Measurements from ENCODE around the gene RASA3. TPM values are rescaled to one million over a fixed set of nuclear protein-coding genes. Genes with fewer than 3 reads are reported as not detected.
"Not testable (repeated sequence)": the region's sequence is repeated elsewhere in the genome, so short reads cannot be mapped to it uniquely, and the experiment has no call there.

RASA3 gene
- total RNA-seq, 1 donor from 2014 or later, result 84.2 TPM

DNA sequence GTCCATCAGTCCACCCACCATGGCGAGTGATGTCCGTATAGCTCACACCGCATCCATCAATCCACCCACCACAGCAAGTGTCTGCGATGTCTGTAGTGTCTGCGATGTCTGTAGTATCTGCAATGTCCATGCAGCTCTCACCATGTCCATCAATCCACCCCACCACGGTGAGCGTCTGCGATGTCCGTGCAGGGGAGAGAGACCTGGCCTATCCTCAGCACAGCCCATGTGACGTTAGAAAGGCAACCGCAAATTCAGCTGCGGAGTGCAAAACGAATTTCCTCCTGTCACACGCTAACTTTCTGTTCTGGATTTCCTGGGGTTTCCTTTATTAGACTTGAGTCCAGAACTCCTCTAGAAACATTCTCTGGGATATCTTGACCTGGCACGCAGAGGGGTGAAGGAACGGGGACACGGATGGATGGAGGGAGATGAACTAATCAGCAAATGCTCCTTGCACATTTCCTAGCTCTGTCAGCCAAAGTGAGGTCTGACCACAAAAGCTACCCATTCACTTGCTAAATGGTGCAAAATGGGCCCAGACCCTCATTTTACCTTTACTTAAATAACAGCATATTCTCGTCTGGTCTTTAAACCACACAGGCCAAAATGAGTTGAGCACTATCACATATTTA, 18.3 kb downstream of the RASA3 start:
- intact Hi-C loops (cut with micrococcal nuclease), result no loop called here

DNA sequence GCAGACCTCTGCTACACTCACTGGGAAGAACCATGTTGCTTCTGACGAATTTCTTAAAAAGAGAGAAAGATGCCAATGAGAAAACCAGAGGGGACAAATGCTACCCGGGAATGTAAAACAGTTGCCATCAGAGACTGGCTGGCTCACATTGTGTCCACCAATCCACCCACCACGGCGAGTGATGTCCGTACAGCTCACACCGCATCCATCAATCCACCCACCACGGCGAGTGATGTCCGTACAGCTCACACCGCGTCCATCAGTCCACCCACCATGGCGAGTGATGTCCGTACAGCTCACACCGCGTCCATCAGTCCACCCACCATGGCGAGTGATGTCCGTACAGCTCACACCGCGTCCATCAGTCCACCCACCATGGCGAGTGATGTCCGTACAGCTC, 19.0 kb downstream of the RASA3 start:
- intact Hi-C loops (cut with micrococcal nuclease), result not testable (repeated sequence)

DNA sequence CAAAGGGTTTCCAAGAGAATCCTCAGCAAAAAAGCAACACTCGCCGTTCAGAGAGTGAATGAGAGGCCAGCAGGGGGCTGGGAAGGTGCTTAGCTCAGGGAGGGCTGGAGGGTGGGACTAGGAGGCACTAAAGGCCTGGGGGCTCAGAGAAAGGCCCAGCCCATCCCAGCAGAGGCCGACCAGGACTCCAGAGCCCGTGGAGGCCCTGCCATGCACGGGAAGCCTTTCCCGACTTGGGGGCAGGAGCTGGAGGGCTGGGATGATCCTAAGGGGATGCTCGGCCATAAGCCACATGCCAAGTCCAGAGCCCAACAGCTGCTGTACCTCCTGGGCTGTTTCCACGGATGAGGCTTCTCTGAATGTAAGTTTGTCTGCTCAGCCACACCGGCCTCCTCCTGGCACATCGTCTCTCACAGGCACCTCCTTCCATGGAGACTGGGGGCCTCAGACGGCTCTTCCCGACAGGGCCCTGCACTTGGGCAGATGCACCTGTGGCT, 19.5 kb downstream of the RASA3 start:
- intact Hi-C loops (cut with micrococcal nuclease), result no loop called here

DNA sequence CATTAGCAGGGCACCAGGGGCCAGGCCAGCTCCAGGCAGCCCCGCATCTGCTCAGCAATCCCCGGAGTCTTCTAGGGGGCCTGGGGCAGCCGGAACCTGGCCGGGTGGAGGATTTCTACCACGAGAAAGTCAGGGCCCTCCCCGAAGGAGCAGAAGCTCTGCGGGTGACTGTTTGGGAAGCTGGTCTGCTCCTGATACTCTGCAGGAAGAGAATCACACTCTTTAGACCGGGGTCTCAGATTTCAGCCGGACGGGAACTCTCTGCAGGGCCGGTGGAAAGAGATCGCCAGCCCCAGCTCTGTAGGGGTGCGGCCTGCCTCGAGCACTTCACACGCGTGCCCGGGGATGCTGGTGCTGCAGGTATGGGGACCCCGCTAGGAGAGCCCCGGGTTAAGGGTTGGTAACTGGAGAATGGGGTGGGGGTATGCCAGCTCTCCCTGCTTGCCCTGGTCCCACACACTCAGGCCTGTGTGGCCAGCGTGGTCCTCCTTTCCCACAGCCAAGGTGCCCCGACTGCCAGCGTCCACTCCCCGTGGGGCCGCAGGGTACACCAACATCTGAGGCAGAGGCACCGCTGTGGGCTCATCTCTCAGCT, 20.1 kb downstream of the RASA3 start:
- intact Hi-C loops (cut with micrococcal nuclease), result no loop called here

DNA sequence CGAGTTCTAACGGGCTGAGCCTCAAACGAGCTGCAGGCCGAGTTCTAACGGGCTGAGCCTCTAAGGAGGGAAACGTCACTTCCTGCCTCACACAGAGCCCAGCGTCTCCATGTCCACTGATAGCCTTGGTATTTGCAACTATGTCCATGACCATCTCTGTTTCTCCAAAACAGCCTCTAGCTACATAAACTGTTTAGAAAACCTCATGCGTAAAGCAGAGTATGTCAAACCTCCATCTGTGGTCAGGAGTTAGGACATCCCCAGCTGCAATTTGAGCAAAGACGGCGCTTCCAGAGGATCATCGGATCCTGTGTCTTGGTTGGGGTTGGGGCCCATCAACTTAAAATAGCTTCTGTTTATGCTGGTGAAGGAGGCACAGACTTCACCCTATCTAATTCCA, 20.8 kb downstream of the RASA3 start:
- intact Hi-C loops (cut with micrococcal nuclease), result no loop called here

DNA sequence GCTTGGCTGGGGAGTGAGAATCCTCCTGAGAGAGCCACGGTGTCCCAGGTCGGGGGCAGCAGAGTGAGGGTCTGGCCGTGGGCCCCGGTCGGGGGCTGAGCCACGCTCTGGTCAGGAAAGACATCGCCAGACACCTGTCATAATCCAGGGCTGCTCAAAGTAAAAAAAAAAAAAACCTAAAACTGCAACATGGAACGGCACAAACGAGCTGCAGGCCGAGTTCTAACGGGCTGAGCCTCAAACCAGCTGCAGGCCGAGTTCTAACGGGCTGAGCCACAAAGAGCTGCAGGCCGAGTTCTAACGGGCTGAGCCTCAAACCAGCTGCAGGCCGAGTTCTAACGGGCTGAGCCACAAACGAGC, 21.6 kb downstream of the RASA3 start:
- intact Hi-C loops (cut with micrococcal nuclease), result not testable (repeated sequence)

DNA sequence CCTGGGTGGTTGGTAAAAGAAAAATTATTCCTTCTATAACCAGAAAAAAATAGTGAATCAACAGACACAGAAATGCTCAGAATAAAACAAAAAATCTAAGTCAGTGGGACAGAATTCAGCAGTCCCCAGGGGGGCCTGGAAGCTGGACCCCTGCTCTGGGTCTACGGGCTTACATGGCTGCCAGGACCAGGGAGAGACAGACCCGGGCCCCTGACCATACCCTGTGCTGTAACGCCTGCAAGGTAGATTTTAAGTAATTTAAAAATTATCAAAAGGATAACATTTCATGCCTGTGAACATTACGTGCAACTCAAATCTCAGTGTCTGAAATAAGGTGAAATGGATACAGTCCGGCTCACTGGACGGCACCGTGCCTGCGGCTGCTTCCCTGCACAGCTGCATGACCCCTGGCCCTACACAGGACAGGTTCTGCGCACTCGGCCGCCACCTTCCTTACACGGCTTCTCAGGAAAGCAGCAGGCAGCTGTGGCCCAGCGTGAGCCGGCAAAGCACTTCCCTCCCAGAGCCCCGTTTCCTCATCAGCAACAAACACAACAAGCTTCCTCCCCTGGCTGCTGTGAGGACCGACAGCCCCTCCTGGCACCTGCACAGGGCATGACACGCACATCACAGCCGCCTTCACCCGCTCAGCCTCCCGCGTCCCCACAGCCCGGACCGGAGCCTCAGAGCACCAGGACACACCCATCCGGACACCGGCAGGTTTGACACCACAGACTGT, 22.2 kb downstream of the RASA3 start:
- intact Hi-C loops (cut with micrococcal nuclease), result no loop called here

DNA sequence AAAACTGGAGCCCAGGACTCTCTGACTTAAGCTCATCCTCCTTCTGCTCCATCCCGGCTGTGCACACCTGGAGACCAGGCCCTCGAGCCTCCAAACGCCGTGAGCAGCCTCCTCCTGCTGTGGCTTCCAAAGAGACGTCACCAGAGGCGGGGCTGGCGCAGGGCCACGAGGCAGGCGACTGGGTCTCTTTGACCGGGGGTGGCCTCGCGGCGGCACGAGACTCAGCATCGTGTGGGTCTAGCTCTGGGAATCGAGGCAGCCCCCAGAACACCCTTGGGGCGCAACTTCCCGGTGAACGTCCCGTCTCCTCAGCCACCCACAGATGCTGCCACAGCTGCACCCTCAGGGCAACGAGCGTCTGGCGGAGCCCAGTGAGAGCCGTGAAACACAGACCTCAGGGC, 22.8 kb downstream of the RASA3 start:
- intact Hi-C loops (cut with micrococcal nuclease), result no loop called here

DNA sequence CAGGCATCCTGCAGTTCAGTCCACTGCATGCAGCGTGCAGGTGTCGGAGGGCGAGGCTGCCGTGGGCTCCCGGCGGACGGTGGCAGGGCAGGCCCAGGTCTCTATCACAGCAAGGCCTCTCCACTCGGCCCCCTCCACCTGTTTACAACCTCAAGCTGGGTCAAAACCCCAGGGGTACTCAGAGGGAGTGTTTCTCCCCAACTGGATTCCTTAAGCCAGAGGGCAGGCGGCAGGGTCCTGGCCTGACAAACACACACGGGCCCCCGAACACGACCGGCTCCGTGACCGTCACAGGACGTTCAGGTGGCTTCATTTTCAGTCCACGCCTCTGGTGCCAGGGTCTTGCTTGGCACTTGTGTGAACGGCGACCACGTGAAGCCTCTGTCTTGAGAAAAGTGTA, 23.5 kb downstream of the RASA3 start:
- intact Hi-C loops (cut with micrococcal nuclease), result no loop called here

DNA sequence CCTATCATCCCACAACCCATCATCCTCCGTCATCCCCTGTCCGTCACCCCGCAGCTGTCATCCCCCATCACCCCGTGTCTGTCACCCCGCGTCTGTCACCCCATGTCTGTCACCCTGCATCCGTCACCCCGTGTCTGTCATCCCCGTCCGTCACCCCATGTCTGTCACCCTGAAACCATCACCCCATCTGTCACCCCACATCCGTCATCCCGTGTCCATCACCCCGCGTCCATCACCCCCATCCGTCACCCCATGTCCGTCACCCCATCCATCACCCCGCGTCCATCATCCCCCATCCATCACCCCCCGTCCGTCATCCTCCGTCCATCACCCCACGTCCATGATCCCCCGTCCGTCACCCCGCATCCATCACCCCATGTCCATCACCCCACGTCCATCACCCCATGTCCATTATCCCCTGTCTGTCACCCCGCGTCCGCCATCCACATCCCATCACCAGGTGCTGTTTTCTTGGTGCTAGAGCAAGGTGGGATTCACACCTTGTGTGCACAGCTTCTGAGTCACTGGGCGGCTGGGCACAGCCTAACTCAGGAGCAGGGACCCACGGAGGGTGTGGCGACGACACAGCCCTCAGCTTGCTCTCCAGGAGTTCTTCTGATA, 24.2 kb downstream of the RASA3 start:
- intact Hi-C loops (cut with micrococcal nuclease), result no loop called here

DNA sequence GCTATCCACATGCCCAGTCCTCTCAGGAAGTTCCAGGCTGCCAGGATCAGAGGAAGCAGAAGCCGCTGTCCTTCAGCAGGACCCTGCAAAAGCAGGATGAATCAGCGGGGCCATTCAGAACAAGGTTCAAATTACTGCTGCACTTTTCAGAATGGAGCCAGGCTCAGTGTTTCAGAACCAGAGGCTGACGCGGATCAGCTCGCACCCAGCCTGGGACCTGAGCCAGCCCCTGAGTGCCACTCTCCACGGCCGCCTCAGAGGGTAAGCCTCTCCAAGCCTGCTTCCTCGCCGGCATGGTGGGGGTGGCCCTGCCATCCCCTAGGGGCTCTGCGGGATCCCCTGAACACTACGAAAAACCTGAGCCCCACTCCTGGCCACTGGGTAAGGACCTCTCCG, 24.7 kb downstream of the RASA3 start:
- intact Hi-C loops (cut with micrococcal nuclease), result no loop called here

DNA sequence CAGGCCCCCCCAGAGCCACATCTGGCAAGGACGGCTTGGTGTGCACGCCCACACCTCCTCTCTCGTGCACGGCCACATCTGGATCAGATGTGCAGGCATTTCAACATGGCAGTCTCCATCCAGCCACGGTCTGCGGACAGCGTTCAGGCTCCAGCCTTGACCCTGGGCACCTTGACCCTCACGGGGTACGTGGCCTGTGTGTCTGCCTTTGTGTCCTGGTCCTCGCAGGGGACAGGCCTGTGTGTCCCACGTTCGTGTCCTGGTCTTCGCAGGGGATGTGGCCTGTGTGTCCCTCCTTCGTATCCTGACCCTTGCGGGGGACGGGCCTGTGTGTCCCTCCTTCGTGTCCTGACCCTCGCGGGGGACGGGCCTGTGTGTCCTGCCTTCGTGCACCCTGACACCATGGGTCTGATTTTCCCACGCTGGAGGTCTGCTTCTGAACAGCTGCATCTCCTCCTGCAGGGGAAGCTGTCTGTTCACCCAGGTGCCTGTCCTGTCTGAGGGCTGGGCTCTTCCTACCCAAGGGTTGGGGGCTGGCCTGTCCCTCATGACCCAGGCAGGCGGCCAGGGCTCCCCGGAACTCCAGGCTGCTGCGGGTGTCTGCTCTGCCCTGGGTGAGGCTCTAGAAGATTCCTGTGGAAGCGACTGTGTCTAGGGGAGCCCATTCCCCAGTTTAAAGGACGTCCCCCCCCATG, 25.3 kb downstream of the RASA3 start:
- intact Hi-C loops (cut with micrococcal nuclease), result no loop called here

DNA sequence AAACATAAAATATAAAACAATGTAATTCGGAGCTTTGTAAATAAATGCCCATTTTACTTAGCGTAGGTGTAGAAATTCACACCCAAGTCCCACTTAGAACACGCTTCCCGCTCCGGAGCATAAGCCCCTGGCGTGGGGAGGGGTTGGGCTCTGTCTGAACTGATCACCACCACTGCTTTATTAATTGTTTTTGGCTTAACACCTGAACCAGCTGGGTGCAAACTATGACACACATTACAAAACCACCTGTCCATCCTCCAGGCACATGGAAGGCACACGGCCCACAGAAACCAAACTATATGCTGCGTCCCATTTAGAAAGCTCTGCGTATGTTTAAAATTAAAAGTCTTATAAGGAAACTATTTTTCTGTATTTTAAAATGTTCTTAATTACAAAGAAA, 25.9 kb downstream of the RASA3 start:
- intact Hi-C loops (cut with micrococcal nuclease), result no loop called here

DNA sequence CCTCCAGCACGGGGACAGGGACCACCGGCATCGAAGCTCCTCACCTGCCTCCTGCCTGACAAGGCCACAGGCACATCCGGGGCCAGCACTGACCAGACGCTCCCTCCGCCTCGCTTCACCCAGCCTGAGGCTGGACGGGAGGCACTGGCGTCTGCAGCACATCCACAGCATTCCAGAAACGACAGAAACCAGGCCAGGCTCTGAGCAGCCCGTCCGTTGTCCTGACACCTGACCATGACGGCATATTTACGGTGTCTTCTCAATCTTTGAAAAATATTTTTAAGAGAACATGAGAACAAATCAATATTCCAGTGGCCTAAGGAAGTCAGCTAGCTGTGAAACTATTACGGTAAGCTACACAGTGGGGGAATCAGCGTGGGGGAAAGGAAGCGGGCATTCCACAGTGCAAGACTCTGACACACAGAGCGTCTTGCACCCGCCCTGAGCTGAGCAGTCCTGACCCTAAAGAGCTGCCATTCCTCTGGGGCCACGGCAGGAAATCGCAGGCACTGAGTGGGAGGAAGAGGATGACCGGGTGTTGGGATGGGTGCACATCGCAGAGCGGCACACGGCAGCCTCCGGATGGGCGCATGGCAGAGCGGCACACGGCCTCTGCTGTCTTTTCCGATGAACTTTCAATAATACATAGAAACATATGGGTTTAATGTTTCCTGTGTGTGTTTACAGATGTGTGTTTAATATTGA, 26.8 kb downstream of the RASA3 start:
- intact Hi-C loops (cut with micrococcal nuclease), result no loop called here

DNA sequence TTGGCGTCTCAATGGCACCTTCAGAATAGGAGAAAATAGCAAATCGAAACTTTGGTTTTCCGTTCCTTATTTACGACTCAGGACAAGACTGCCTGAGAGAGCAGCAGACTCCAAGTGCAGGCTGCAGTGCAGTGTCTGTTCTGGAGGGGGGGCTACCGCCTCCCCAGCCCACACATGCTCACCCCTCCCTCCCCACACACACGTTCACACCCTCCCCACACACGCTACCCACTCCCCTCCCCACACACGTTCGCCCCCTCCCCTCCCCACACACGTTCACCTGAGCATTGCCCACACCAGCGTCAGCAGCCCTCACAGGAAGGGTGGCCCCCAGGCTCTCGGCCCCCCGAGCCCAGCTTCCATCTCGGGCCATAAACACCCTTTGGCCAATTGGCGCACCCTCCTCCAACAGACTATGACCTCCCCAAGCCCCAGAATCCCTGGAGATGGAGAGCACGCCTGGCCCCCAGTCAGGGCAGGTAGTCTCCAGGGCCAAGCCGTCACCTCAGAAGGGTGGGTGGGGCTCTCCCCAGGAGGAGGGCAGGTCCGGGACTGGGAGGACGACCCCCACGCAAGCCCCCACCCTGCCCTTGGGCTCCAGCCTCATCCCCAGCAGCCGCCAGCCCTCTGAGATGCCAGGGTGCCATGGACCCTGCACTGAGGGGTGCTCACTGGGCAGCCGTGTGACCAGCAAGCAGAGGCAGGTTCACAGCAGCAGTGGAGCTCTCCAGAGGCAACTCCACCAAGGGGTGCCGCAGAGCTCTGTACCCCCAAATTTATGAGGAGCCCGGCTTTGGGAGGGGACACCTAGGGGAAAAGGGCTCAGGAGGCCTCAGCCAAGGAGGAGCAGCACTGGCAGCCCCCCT, 27.5 kb downstream of the RASA3 start:
- intact Hi-C loops (cut with micrococcal nuclease), result no loop called here

DNA sequence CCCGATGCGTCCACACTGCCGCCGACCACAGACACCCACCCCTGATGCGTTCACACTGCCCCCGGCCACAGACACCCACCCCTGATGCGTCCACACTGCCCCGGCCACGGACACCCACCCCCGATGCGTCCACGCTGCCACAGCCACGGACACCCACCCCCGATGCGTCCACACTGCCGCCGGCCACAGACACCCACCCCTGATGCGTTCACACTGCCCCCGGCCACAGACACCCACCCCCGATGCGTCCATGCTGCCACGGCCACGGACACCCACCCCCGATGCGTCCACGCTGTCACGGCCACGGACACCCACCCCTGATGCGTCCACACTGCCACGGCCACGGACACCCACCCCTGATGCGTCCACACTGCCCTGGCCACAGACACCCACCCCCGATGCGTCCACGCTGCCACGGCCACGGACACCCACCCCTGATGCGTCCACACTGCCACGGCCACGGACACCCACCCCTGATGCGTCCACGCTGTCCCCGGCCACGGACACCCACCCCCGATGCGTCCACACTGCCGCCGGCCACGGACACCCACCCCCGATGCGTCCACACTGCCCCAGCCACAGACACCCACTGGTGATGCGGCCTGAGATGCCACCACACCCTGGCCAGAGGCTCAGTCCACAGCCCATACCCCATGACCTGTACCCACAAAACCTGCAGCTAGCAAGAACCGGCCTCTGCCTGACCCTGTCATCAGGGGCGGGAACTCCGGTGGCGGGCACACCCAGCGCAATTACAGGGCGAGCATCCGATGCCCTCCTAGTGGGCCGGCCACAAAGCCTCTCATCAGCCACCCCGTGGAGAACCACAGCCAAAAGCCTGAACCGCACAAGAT, 28.4 kb downstream of the RASA3 start:
- intact Hi-C loops (cut with micrococcal nuclease), result no loop called here

DNA sequence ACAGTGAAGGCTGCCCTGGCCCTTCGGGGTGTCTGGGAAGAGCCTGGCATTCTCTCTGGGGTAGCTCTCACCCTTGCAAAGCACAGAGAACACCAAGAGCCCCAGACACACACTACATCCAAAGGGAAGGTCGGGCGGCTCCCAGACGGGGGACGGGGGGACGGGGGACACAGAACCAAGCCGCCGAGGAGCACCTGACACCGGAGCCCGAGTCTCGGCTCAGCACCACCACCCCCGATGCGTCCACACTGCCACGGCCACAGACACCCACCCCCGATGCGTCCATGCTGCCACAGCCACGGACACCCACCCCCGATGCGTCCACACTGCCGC, 29.2 kb downstream of the RASA3 start:
- intact Hi-C loops (cut with micrococcal nuclease), result not testable (repeated sequence)

DNA sequence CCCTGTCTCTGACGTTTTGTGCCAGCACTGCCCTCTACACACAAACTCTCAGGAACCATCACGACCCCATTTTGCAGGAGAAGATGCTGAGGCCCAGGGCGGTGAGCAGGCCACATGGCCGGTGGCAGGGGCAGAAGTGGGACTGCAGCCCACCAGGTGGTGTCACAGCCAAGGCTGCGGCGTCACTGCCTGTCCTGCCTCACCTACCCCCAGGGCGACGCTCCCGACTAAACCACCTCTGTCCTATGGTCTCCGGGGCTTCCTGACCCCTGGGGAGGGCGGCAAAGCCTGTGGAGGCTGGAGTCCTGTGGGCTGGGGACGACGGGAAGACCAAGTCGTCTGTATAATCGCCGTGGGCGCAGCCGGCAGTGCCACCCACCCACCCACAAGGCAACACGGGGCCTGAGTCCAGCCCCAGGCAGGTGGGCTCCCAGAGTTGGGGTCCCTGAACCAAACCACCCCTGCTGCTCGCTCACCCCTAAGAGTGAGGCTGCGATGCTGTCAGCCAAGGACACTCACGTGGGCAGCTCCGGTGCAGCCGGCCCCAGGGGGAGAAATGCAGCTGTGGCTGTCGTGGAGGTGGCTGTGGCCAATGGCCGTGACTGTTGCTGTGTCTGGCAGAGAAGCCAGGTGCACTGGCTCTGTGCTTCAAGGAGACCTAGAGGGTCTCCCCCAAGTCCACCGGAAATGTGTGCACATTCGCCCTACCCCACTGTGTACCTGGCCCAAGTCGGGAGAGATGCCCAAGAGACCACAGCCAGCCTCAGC, 29.7 kb downstream of the RASA3 start:
- intact Hi-C loops (cut with micrococcal nuclease), result no loop called here

DNA sequence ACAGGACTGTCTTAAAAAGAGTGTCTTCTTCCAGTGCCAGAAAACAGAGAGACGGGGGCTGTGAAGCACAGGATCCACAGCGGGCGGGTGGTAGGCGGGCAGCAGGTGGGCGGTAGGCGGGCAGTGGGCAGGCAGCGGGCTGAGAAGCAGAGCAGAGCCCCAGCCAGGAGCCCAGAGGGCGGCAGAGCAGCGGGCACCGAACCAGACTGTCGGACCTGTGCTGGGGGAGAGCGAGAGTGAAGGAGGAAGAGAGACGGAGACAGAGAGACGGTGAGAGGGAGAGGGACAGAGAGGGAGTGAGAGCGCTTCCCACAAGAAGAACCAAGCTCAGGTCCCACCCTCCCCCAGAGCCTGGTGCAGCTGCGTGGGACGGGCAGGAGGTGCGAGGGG, 30.3 kb downstream of the RASA3 start:
- intact Hi-C loops (cut with micrococcal nuclease), result no loop called here

Measured in T-helper 2 cell treated with Interferon-gamma antibody and Interleukin-4, amounts not matched to agents 100 ng/mL and 5 ng/mL, for 36 hours (primary cell).